HEK293 (cell line): ENCODE data around the gene PPARGC1A.

Source experiments
- CTCF ChIA-PET: fragments of 350-600 bp; formaldehyde crosslinking; extraction: SDS; loops from one replicate; lab custom pipeline; 2021; ENCODE audit warnings: antibody characterized with exemption; lab: Yijun Ruan, JAX
- POLR2A ChIA-PET: fragments of 300-600 bp; formaldehyde crosslinking; extraction: SDS; loops from one replicate; lab custom pipeline; 2020; ENCODE audit warnings: antibody characterized with exemption, inconsistent platforms; lab: Yijun Ruan, JAX
- H3K27ac ChIP-seq: fragments of 200-500 bp; sonication (Bioruptor generic); 2 replicates; pipeline ENCODE4 v1.5.1; 2014; ENCODE audit warnings: low read depth, low read length, control low read depth, inconsistent platforms; ENCODE audit errors: extremely low read depth
- H3K36me3 ChIP-seq, 2 experiments: fragments of 200-500 bp in 1 of 2; sonication (Bioruptor generic) in 1 of 2; 1 replicate in 1 of 2; 2 replicates in 1 of 2; pipeline ENCODE4 v1.5.1; 2014 to 2017; ENCODE audit warnings: inconsistent platforms in 2 of 2, low read length in 2 of 2; ENCODE audit not compliant: control insufficient read depth in 2 of 2, insufficient read depth in 1 of 2
- H3K4me1 ChIP-seq: fragments of 200-500 bp; sonication (Bioruptor generic); 2 replicates; pipeline ENCODE4 v1.5.1; 2014; ENCODE audit warnings: mild to moderate bottlenecking, low read length, inconsistent platforms; ENCODE audit not compliant: control insufficient read depth, insufficient read depth
- H3K4me3 ChIP-seq: 2 replicates; pipeline ENCODE4 v1.5.1; 2011; ENCODE audit warnings: low read depth, mild to moderate bottlenecking, control low read depth, low read length, moderate library complexity
- H3K9me3 ChIP-seq: fragments of 200-500 bp; sonication (Bioruptor generic); 2 replicates; pipeline ENCODE4 v1.5.1; 2014; ENCODE audit warnings: low read depth, low read length, inconsistent platforms; ENCODE audit not compliant: control insufficient read depth, insufficient read depth
- AEBP2 ChIP-seq: fragments of 450-650 bp; formaldehyde crosslinking; IDR thresholded peaks from 2 replicates; pipeline ENCODE4 v1.5.1; 2016; ENCODE audit warnings: missing biosample characterization, missing genetic modification characterization, borderline replicate concordance
- GFI1B ChIP-seq: fragments of 450-650 bp; formaldehyde crosslinking; IDR thresholded peaks from 2 replicates; pipeline ENCODE4 v1.5.1; 2016; ENCODE audit warnings: missing biosample characterization, missing genetic modification characterization
- PRDM10 ChIP-seq: fragments of 450-650 bp; formaldehyde crosslinking; IDR thresholded peaks from 2 replicates; pipeline ENCODE4 v1.5.1; 2016; ENCODE audit warnings: missing biosample characterization, missing genetic modification characterization
- PRDM6 ChIP-seq: fragments of 450-650 bp; formaldehyde crosslinking; IDR thresholded peaks from 2 replicates; pipeline ENCODE4 v1.5.1; 2017; ENCODE audit warnings: missing biosample characterization, missing genetic modification characterization
- SALL2 ChIP-seq: fragments of 450-650 bp; formaldehyde crosslinking; IDR thresholded peaks from 2 replicates; pipeline ENCODE4 v1.5.0; 2017; ENCODE audit warnings: missing biosample characterization, mild to moderate bottlenecking, missing genetic modification characterization, borderline replicate concordance
- SCRT2 ChIP-seq: fragments of 450-650 bp; formaldehyde crosslinking; IDR thresholded peaks from 2 replicates; pipeline ENCODE4 v1.5.1; 2016; ENCODE audit warnings: missing biosample characterization, missing genetic modification characterization
- SETDB1 ChIP-seq: IDR thresholded peaks from one replicate; pipeline ENCODE4 v1.6.1; 2017; ENCODE audit warnings: mild to moderate bottlenecking, low read length, moderate library complexity, mixed read lengths; ENCODE audit not compliant: insufficient read length
- SP7 ChIP-seq: fragments of 450-650 bp; formaldehyde crosslinking; IDR thresholded peaks from 2 replicates; pipeline ENCODE4 v1.5.1; 2016; ENCODE audit warnings: missing biosample characterization, missing genetic modification characterization
- WT1 ChIP-seq: fragments of 450-650 bp; formaldehyde crosslinking; IDR thresholded peaks from 2 replicates; pipeline ENCODE4 v1.5.1; 2016; ENCODE audit warnings: missing biosample characterization, missing genetic modification characterization
- ZBTB17 ChIP-seq: fragments of 450-650 bp; formaldehyde crosslinking; IDR thresholded peaks from 2 replicates; pipeline ENCODE4 v1.5.1; 2016; ENCODE audit warnings: missing biosample characterization, missing genetic modification characterization
- ZBTB20 ChIP-seq: fragments of 450-650 bp; formaldehyde crosslinking; IDR thresholded peaks from 2 replicates; pipeline ENCODE4 v1.5.1; 2016; ENCODE audit warnings: missing biosample characterization, missing genetic modification characterization
- ZBTB21 ChIP-seq: fragments of 450-650 bp; formaldehyde crosslinking; IDR thresholded peaks from 2 replicates; pipeline ENCODE4 v1.5.1; 2017; ENCODE audit warnings: missing biosample characterization, missing genetic modification characterization
- ZBTB48 ChIP-seq: fragments of 450-650 bp; formaldehyde crosslinking; IDR thresholded peaks from 2 replicates; pipeline ENCODE4 v1.5.1; 2016; ENCODE audit warnings: missing biosample characterization, missing genetic modification characterization
- ZNF211 ChIP-seq: fragments of 450-650 bp; formaldehyde crosslinking; IDR thresholded peaks from 2 replicates; pipeline ENCODE4 v1.5.1; 2016; ENCODE audit warnings: low read depth, missing biosample characterization, missing genetic modification characterization
- ZNF248 ChIP-seq: fragments of 450-650 bp; formaldehyde crosslinking; IDR thresholded peaks from 2 replicates; pipeline ENCODE4 v1.5.1; 2017; ENCODE audit warnings: missing biosample characterization, missing genetic modification characterization
- ZNF274 ChIP-seq, 2 experiments: fragments of 200-500 bp in 1 of 2; fragments of 450-650 bp in 1 of 2; sonication (Bioruptor generic) in 1 of 2; formaldehyde crosslinking in 1 of 2; IDR thresholded peaks; 2 replicates each; pipeline versions ENCODE4 v1.5.1 to v1.6.1; 2014 to 2016; ENCODE audit warnings: borderline replicate concordance in 1 of 2, inconsistent platforms in 1 of 2, low read length in 1 of 2, missing biosample characterization in 1 of 2, missing genetic modification characterization in 1 of 2
- ZNF416 ChIP-seq: fragments of 450-650 bp; formaldehyde crosslinking; IDR thresholded peaks from 2 replicates; pipeline ENCODE4 v1.5.1; 2016; ENCODE audit warnings: missing biosample characterization, missing genetic modification characterization
- ZNF426 ChIP-seq: fragments of 450-650 bp; formaldehyde crosslinking; IDR thresholded peaks from 2 replicates; pipeline ENCODE4 v1.5.1; 2017; ENCODE audit warnings: missing biosample characterization, missing genetic modification characterization, mild to moderate bottlenecking, inconsistent platforms, moderate library complexity
- ZNF473 ChIP-seq: fragments of 450-650 bp; formaldehyde crosslinking; IDR thresholded peaks from 2 replicates; pipeline ENCODE4 v1.5.1; 2017; ENCODE audit warnings: missing biosample characterization, missing genetic modification characterization
- ZNF501 ChIP-seq: fragments of 450-650 bp; formaldehyde crosslinking; IDR thresholded peaks from 2 replicates; pipeline ENCODE4 v1.5.1; 2016; ENCODE audit warnings: missing biosample characterization, missing genetic modification characterization
- ZNF521 ChIP-seq: fragments of 450-650 bp; formaldehyde crosslinking; IDR thresholded peaks from 2 replicates; pipeline ENCODE4 v1.5.1; 2017; ENCODE audit warnings: missing biosample characterization, mild to moderate bottlenecking, missing genetic modification characterization
- ZNF555 ChIP-seq: fragments of 450-650 bp; formaldehyde crosslinking; conservative IDR thresholded peaks from 2 replicates; pipeline ENCODE4 v1.5.1; 2017; ENCODE audit warnings: missing biosample characterization, mild to moderate bottlenecking, missing genetic modification characterization, inconsistent platforms
- ZNF600 ChIP-seq: fragments of 450-650 bp; formaldehyde crosslinking; IDR thresholded peaks from 2 replicates; pipeline ENCODE4 v1.5.1; 2016; ENCODE audit warnings: missing biosample characterization, missing genetic modification characterization
- ZNF707 ChIP-seq: fragments of 450-650 bp; formaldehyde crosslinking; IDR thresholded peaks from 2 replicates; pipeline ENCODE4 v1.5.1; 2016; ENCODE audit warnings: missing biosample characterization, missing genetic modification characterization
- ZNF768 ChIP-seq: fragments of 450-650 bp; formaldehyde crosslinking; IDR thresholded peaks from 2 replicates; pipeline ENCODE4 v1.5.1; 2018; ENCODE audit warnings: missing biosample characterization, mild to moderate bottlenecking, missing genetic modification characterization

The PPARGC1A gene

GRCh38 chr4:23904639-23905071, 14.8 kb upstream of the PPARGC1A start:
- Histone ChIP-seq H3K4me3 (no peak overlapping the region), H3K4me1 (0 out of 2 replicates have a peak, but pooled peaks cover 3% of the 10 kb centered on the region), H3K27ac (no peak overlapping the region), H3K9me3 (no peaks in the 10 kb centered on the region), H3K36me3 (no peaks in the 10 kb centered on the region)
- ChIA-PET CTCF (interaction anchor here (0.6 to 0.8 kb wide), 2 partner anchors 13 to 1312 kb away, joined by 3 read pairs; no protein-coding TSS in a partner anchor), POLR2A (no interaction called here)
- TF ChIP-seq SETDB1 (no peak), PRDM6 (tag by site-specific recombination) (0 out of 2 replicates have a peak, but pooled peaks have one; percentile 13), ZNF274 (IDR thresholded peaks at IDR 0.05; ENCODE audit: low read length) (no peak), ZNF274 (tag by site-specific recombination; IDR thresholded peaks at IDR 0.05; ENCODE audit: borderline replicate concordance) (no peak), AEBP2 (tag by site-specific recombination) (no peak), ZBTB20 (tag by site-specific recombination) (peak; percentile 62)

GRCh38 chr4:23903859-23904438, 14.1 kb upstream of the PPARGC1A start:
- 0 out of 2 replicates have a peak, but pooled peaks cover 3% of the 10 kb centered on the region for H3K4me1 ChIP-seq
- CTCF ChIA-PET = interaction anchor here (0.6 to 0.8 kb wide), 3 partner anchors 14 to 1311 kb away, joined by 3 to 4 read pairs (median 3); no protein-coding TSS in a partner anchor
- no peak overlapping the region for H3K4me3 ChIP-seq
- no peaks in the 10 kb centered on the region for H3K9me3 ChIP-seq
- POLR2A ChIA-PET = no interaction called here
- H3K27ac ChIP-seq = no peak overlapping the region
- no peaks in the 10 kb centered on the region for H3K36me3 ChIP-seq
- TF ChIP-seq ZNF501 (tag by site-specific recombination) (no peak), ZNF211 (no peak), ZNF416 (no peak), GFI1B (tag by site-specific recombination) (peak; percentile 62; the same call in 1 of the 2 replicates), ZNF768 (tag by site-specific recombination) (no peak), ZNF426 (tag by site-specific recombination) (no peak), ZBTB17 (tag by site-specific recombination) (peak; percentile 41; the same call in 1 of the 2 replicates), PRDM10 (tag by site-specific recombination) (peak; percentile 35; the same call in 1 of the 2 replicates), ZBTB48 (tag by site-specific recombination) (0 out of 2 replicates have a peak, but pooled peaks have one; percentile 32), ZNF555 (tag by site-specific recombination) (no peak), ZNF473 (no peak), SP7 (tag by site-specific recombination) (peak; percentile 60), ZNF707 (tag by site-specific recombination) (no peak), SALL2 (tag by site-specific recombination) (no peak), ZNF600 (tag by site-specific recombination) (0 out of 2 replicates have a peak, but pooled peaks have one; percentile 30), ZNF521 (no peak), ZBTB21 (tag by site-specific recombination) (no peak; the same call in 1 of the 2 replicates), WT1 (tag by site-specific recombination) (peak; percentile 67; the same call in 1 of the 2 replicates), ZNF248 (tag by site-specific recombination) (no peak), SCRT2 (peak; percentile 68)
